Loucy (cell line): ENCODE data around the gene STX18.

Source experiments
- EZH2phosphoT487 ChIP-seq: fragments of 200-600 bp; IDR thresholded peaks from 2 replicates; pipeline ENCODE4 v1.6.1; 2018; ENCODE audit warnings: antibody characterized with exemption, mild to moderate bottlenecking, moderate library complexity, borderline replicate concordance
- TF ChIP-seq, protein P1 (sequence below): fragments of 200-600 bp; sonication (generic); conservative IDR thresholded peaks from 2 replicates; pipeline ENCODE4 v1.5.1; 2014; ENCODE audit warnings: mild to moderate bottlenecking, antibody characterized with exemption, low read length

DNA sequence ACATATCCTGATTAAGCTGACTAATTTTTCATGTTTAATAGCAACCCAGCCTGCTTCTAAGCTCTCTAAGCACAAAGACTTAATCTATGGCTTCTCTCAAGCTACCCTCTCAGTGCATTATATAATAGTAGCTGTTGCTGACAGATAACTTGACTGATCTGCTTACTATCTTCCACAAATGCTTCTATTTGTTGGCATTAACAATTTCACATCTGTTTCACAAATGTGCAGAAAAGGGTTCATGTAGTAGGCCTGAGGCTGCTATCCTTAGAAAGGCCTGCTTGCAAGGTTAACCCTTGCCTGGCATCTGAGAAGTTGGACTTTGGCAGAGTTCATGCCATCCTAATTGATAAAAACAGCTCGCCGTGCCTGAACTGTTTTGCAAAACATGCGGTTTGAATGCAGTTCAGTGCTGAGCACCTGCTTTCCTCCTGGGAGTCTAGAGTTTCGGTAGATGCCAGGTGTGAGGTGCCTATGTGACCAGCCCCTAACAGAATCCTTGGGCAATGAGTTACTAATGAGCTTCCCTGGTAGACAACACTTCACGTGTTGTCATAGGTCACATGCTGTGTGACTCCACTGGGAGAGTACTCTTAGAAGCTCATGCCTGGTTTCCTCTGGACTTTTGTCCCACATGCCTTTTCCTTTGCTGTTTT lies 86.5 kb downstream of the STX18 start:
- TF ChIP-seq EZH2phosphoT487, result no peak
- TF ChIP-seq, protein P1, sequence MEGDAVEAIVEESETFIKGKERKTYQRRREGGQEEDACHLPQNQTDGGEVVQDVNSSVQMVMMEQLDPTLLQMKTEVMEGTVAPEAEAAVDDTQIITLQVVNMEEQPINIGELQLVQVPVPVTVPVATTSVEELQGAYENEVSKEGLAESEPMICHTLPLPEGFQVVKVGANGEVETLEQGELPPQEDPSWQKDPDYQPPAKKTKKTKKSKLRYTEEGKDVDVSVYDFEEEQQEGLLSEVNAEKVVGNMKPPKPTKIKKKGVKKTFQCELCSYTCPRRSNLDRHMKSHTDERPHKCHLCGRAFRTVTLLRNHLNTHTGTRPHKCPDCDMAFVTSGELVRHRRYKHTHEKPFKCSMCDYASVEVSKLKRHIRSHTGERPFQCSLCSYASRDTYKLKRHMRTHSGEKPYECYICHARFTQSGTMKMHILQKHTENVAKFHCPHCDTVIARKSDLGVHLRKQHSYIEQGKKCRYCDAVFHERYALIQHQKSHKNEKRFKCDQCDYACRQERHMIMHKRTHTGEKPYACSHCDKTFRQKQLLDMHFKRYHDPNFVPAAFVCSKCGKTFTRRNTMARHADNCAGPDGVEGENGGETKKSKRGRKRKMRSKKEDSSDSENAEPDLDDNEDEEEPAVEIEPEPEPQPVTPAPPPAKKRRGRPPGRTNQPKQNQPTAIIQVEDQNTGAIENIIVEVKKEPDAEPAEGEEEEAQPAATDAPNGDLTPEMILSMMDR, result no peak
